GM12878 (cell line): ENCODE measurements around the gene HS6ST3. TPM values are rescaled to one million over a fixed set of nuclear protein-coding genes. Genes with fewer than 3 reads are reported as not detected.

Source experiments
- ATAC-seq: fragments of 200-7000 bp; cut with Tn5 transposase; 3 replicates; pipeline ENCODE4 v1.9.1; 2020; ENCODE audit warnings: mild to moderate bottlenecking, moderate library complexity
- BruUV-seq: library from RNA; stranded (reverse); fragments of 400-500 nt; replicated peaks from 2 replicates; lab custom pipeline; 2021; lab: Mats Ljungman, UMichigan
- CTCF ChIA-PET: fragments of 300-600 bp; sonication (Branson Sonifier 250); formaldehyde crosslinking; extraction: SDS; loops from one replicate; lab custom pipeline; 2021; ENCODE audit warnings: inconsistent platforms; lab: Yijun Ruan, JAX
- POLR2A ChIA-PET: fragments of 350-600 bp; formaldehyde crosslinking; extraction: SDS; loops from one replicate; lab custom pipeline; 2021; ENCODE audit warnings: inconsistent platforms; lab: Charles Lee
- RAD21 ChIA-PET: fragments of 300-600 bp; sonication (Branson Sonifier 250); formaldehyde crosslinking; loops from one replicate; lab custom pipeline; 2023; ENCODE audit warnings: antibody characterized with exemption; ENCODE audit not compliant: unreplicated experiment; lab: Charles Lee
- SMC1A ChIA-PET: fragments of 300-600 bp; sonication (Branson Sonifier 250); formaldehyde crosslinking; loops from one replicate; lab custom pipeline; 2023; ENCODE audit not compliant: unreplicated experiment, uncharacterized antibody; lab: Charles Lee
- DNase-seq: peaks from one replicate; pipeline ENCODE4 v3.0.0-alpha.2; 2011; ENCODE audit warnings: low read depth, low spot score
- FAIRE-seq: peaks from 3 replicates; lab custom pipeline; 2011; peaks lifted over from hg19 to GRCh38; lab: Jason Lieb, UNC
- H2AFZ ChIP-seq: 2 replicates; pipeline ENCODE4 v1.6.0; 2011; ENCODE audit warnings: low read depth, low read length, control low read depth; ENCODE audit not compliant: control insufficient read depth
- H3K27ac ChIP-seq: 2 replicates; pipeline ENCODE4 v1.5.1; 2011; ENCODE audit warnings: control low read depth; ENCODE audit not compliant: control insufficient read depth, insufficient read depth
- H3K27me3 ChIP-seq, 2 experiments: replicated peaks in 1 of 2; 2 replicates each; pipeline versions ENCODE4 v1.6.0 to v1.6.1; 2011; ENCODE audit warnings: low read length in 1 of 2; ENCODE audit not compliant: control insufficient read depth in 2 of 2, insufficient read depth in 2 of 2
- H3K36me3 ChIP-seq, 2 experiments: 2 replicates each; pipeline ENCODE4 v1.5.1; 2011; ENCODE audit warnings: low read length in 1 of 2; ENCODE audit not compliant: control insufficient read depth in 2 of 2, insufficient read depth in 2 of 2
- H3K4me1 ChIP-seq: 2 replicates; pipeline ENCODE4 v1.6.1; 2011; ENCODE audit warnings: mild to moderate bottlenecking, low read length, moderate library complexity, mixed read lengths; ENCODE audit not compliant: control insufficient read depth, insufficient read depth
- H3K4me2 ChIP-seq: 2 replicates; pipeline ENCODE4 v1.6.0; 2011; ENCODE audit warnings: control low read depth; ENCODE audit not compliant: control insufficient read depth, insufficient read depth
- H3K4me3 ChIP-seq: fragments of 200-600 bp; sonication (generic); 2 replicates; pipeline ENCODE4 v1.5.1; 2016
- H3K79me2 ChIP-seq: 2 replicates; pipeline ENCODE4 v1.6.0; 2011; ENCODE audit warnings: low read length; ENCODE audit not compliant: control insufficient read depth, insufficient read depth
- H3K9ac ChIP-seq: 2 replicates; pipeline ENCODE4 v1.8.0; 2011; ENCODE audit warnings: low read length, control low read depth, mixed read lengths; ENCODE audit not compliant: control insufficient read depth, insufficient read depth
- H3K9me3 ChIP-seq: replicated peaks from 3 replicates; pipeline ENCODE4 v1.5.1; 2011; ENCODE audit warnings: mild to moderate bottlenecking, low read length; ENCODE audit not compliant: control insufficient read depth, insufficient read depth
- H4K20me1 ChIP-seq: 2 replicates; pipeline ENCODE4 v1.6.0; 2011; ENCODE audit not compliant: control insufficient read depth, insufficient read depth
- CHD4 ChIP-seq: fragments of 200-600 bp; sonication (generic); IDR thresholded peaks from 2 replicates; pipeline ENCODE4 v1.6.1; 2016; ENCODE audit warnings: mild to moderate bottlenecking
- IKZF2 ChIP-seq, 2 experiments: fragments of 450-650 bp; IDR thresholded peaks; 2 replicates each; pipeline ENCODE4 v1.6.1; 2017; ENCODE audit warnings: mild to moderate bottlenecking in 2 of 2, moderate library complexity in 2 of 2
- IRF4 ChIP-seq: IDR thresholded peaks from 2 replicates; pipeline ENCODE4 v1.6.1; 2011; ENCODE audit warnings: low read depth, low read length
- KDM1A ChIP-seq: fragments of 200-600 bp; sonication (generic); IDR thresholded peaks from 2 replicates; pipeline ENCODE4 v1.6.1; 2016; ENCODE audit warnings: borderline replicate concordance
- MEF2B ChIP-seq: fragments of 450-650 bp; IDR thresholded peaks from 2 replicates; pipeline ENCODE4 v1.6.1; 2018; ENCODE audit warnings: mild to moderate bottlenecking, moderate library complexity; ENCODE audit not compliant: partially characterized antibody, poor library complexity, severe bottlenecking
- MTA2 ChIP-seq: fragments of 450-650 bp; IDR thresholded peaks from 2 replicates; pipeline ENCODE4 v1.6.1; 2016; ENCODE audit warnings: low read depth, mild to moderate bottlenecking, moderate library complexity
- NBN ChIP-seq: fragments of 450-650 bp; IDR thresholded peaks from 2 replicates; pipeline ENCODE4 v1.6.1; 2016
- NR2F1 ChIP-seq: fragments of 450-650 bp; conservative IDR thresholded peaks from 2 replicates; pipeline ENCODE4 v1.6.1; 2017; ENCODE audit warnings: mild to moderate bottlenecking
- RAD21 ChIP-seq: IDR thresholded peaks from 2 replicates; pipeline ENCODE4 v1.6.1; 2011; ENCODE audit warnings: mild to moderate bottlenecking, low read depth, low read length, moderate library complexity; ENCODE audit not compliant: insufficient read depth
- RELA ChIP-seq: fragments of 450-650 bp; IDR thresholded peaks from 2 replicates; pipeline ENCODE4 v1.8.0; 2014; ENCODE audit warnings: borderline replicate concordance; ENCODE audit not compliant: partially characterized antibody
- SIX5 ChIP-seq: IDR thresholded peaks from 2 replicates; pipeline ENCODE4 v1.6.1; 2011; ENCODE audit warnings: mild to moderate bottlenecking, low read depth, low read length, moderate library complexity; ENCODE audit not compliant: severe bottlenecking
- SMAD5 ChIP-seq: IDR thresholded peaks from 2 replicates; pipeline ENCODE4 v1.6.1; 2016; ENCODE audit warnings: antibody characterized with exemption, low read depth
- STAT3 ChIP-seq: IDR thresholded peaks from 2 replicates; pipeline ENCODE4 v1.6.1; 2011; ENCODE audit warnings: low read depth, low read length, improper control_type of control experiment
- YBX1 ChIP-seq: fragments of 450-650 bp; IDR thresholded peaks from 2 replicates; pipeline ENCODE4 v1.6.1; 2016; ENCODE audit warnings: antibody characterized with exemption
- ZNF217 ChIP-seq: fragments of 450-650 bp; IDR thresholded peaks from 2 replicates; pipeline ENCODE4 v1.6.1; 2017; ENCODE audit warnings: antibody characterized with exemption, mild to moderate bottlenecking
- WGBS: methylation state at CpG from one replicate; pipeline ENCODE4 v1.1.6; 2016; ENCODE audit warnings: low lambda C conversion rate; ENCODE audit not compliant: insufficient replicate concordance, insufficient coverage; ENCODE audit errors: missing lambda C conversion rate; 5-methylcytosine and 5-hydroxymethylcytosine counted together
- in situ Hi-C: fragments of 300-500 bp; cut with MboI; formaldehyde crosslinking; loops from 9 replicates; pipeline ENCODE4 v1.14.3; 2018; ENCODE audit warnings: mixed read lengths
- intact Hi-C: fragments of 100-400 bp; cut with micrococcal nuclease; formaldehyde crosslinking; loops from one replicate; pipeline ENCODE4 v1.14.2; 2022; ENCODE audit not compliant: unreplicated experiment
- polyA plus RNA-seq, 11 experiments: library from polyadenylated mRNA; depleted of rRNA in 4 of 11; unstranded in 6 of 11; stranded (reverse) in 5 of 11; fragments of >200 nt; fragmentation: Nextera tagmentation in 4 of 11; fragmentation: Illumina TruSeq in 1 of 11; extraction: Ambion mirVana in 4 of 11; extraction: Trizol in 1 of 11; gene quantifications; 1 replicate in 1 of 11; 2 replicates in 10 of 11; pipeline versions ENCODE4 v1.2.1 to v1.2.3, GENCODE V29; 2011 to 2016; ENCODE audit warnings: inconsistent platforms in 2 of 11, missing spikeins in 2 of 11, low read depth in 1 of 11
- total RNA-seq, 4 experiments: library from RNA; depleted of rRNA in 3 of 4; stranded (reverse); fragments of >200 nt in 3 of 4; fragmentation: Illumina TruSeq in 1 of 4; extraction: Trizol in 1 of 4; gene quantifications; 2 replicates each; pipeline versions ENCODE4 v1.2.1 to v1.2.3, GENCODE V29; 2013 to 2021
- TF ChIP-seq, protein P1 (sequence below): fragments of 450-650 bp; IDR thresholded peaks from 2 replicates; pipeline ENCODE4 v1.6.1; 2017; ENCODE audit warnings: mild to moderate bottlenecking, low read depth, inconsistent platforms; ENCODE audit not compliant: poor library complexity, severe bottlenecking
- TF ChIP-seq, protein P2 (sequence below): fragments of 450-650 bp; IDR thresholded peaks from 2 replicates; pipeline ENCODE4 v1.6.1; 2016; ENCODE audit warnings: mild to moderate bottlenecking

Gene HS6ST3
- total and polyA plus RNA-seq, 10 of the 15 experiments (the other 5 are each of a cell fraction or from before 2014, with no cell fraction given): under 0.01 to 2.9 TPM; not detected in 8

DNA sequence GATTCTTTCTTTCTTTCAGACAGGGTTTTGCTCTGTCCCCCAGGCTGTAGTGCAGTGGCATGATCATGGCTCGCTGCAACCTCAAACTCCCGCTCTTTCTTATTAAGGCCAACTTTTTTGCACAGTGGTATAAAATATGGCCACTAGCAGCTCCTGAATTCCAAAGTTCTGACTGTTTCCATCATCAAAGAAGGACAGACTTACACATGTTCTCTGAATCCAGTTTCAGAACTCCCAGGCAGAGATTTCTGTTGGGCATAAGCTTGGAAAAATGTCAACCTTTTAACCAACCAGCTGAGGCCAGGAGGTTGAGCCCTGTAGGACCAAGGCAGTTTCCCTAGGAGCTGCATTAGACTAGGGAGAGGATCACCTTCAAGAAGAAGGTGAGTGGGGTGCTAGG is 184.1 kb downstream of the HS6ST3 start:
- no peaks in the 10 kb centered on the region for H3K36me3 ChIP-seq
- DNase-seq (no peak), ATAC-seq (no peak), FAIRE-seq (no peak)
- SMC1A ChIA-PET: no interaction called here
- no peak overlapping the region for H3K9ac ChIP-seq
- no peaks in the 10 kb centered on the region for H3K4me1 ChIP-seq
- no peaks in the 10 kb centered on the region for H3K27me3 ChIP-seq
- no peak overlapping the region for H2AFZ ChIP-seq
- TF ChIP-seq CHD4: no peak
- no TSS peak for BruUV-seq
- POLR2A ChIA-PET: no interaction called here
- no peak overlapping the region for H3K4me2 ChIP-seq
- no peaks in the 10 kb centered on the region for H4K20me1 ChIP-seq
- intact Hi-C loops (no loop called here), in situ Hi-C loops (no loop called here)
- no peak overlapping the region for H3K27ac ChIP-seq
- no peaks in the 10 kb centered on the region for H3K9me3 ChIP-seq
- H3K79me2 ChIP-seq: no peaks in the 10 kb centered on the region
- RAD21 ChIA-PET: no interaction called here
- CTCF ChIA-PET: interaction anchor here (0.7 kb wide), 1 partner anchor 42 kb away, joined by 3 read pairs; no protein-coding TSS in a partner anchor
- H3K4me3 ChIP-seq: no peak overlapping the region
- 48% methylated on average over 2 of the region's 2 CpGs for WGBS

DNA sequence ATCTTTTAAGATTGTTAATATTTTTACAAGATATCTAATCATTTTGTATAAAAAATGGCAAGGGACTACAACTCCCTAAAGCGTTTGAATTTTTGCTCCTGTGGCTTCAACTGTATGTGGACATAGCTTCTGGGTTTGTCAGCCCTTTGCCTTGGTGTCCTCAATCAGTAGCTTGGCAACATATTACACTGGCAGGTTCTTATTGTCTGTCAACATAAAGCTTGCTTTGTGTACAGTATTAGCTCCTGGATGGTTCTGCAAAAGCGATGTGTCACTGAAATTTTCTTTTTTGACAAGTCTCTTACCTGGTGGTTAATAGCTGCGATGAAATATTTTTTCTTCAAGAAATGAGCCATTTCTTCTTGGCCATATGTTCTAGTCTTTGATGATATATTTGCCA is 190.0 kb downstream of the HS6ST3 start:
- CTCF ChIA-PET: interaction anchor here (0.9 to 1.1 kb wide), 2 partner anchors 12 to 40 kb away, joined by 3 read pairs; no protein-coding TSS in a partner anchor

More for the DNA sequence above, 190.0 kb downstream of the HS6ST3 start:
- no TSS peak for BruUV-seq
- TF ChIP-seq YBX1: no peak
- TF ChIP-seq, protein P1, sequence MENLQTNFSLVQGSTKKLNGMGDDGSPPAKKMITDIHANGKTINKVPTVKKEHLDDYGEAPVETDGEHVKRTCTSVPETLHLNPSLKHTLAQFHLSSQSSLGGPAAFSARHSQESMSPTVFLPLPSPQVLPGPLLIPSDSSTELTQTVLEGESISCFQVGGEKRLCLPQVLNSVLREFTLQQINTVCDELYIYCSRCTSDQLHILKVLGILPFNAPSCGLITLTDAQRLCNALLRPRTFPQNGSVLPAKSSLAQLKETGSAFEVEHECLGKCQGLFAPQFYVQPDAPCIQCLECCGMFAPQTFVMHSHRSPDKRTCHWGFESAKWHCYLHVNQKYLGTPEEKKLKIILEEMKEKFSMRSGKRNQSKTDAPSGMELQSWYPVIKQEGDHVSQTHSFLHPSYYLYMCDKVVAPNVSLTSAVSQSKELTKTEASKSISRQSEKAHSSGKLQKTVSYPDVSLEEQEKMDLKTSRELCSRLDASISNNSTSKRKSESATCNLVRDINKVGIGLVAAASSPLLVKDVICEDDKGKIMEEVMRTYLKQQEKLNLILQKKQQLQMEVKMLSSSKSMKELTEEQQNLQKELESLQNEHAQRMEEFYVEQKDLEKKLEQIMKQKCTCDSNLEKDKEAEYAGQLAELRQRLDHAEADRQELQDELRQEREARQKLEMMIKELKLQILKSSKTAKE: no peak
- TF ChIP-seq IRF4: no peak
- TF ChIP-seq STAT3: no peak
- no peak for TF ChIP-seq SMAD5
- TF ChIP-seq KDM1A: no peak
- TF ChIP-seq, protein P2, sequence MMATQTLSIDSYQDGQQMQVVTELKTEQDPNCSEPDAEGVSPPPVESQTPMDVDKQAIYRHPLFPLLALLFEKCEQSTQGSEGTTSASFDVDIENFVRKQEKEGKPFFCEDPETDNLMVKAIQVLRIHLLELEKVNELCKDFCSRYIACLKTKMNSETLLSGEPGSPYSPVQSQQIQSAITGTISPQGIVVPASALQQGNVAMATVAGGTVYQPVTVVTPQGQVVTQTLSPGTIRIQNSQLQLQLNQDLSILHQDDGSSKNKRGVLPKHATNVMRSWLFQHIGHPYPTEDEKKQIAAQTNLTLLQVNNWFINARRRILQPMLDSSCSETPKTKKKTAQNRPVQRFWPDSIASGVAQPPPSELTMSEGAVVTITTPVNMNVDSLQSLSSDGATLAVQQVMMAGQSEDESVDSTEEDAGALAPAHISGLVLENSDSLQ: no peak
- TF ChIP-seq SIX5: no peak
- TF ChIP-seq NBN: no peak
- no peak for TF ChIP-seq MTA2
- no peak for TF ChIP-seq IKZF2 (IDR thresholded peaks at IDR 0.05)
- no peak for TF ChIP-seq ZNF217
- no peak for TF ChIP-seq RELA
- TF ChIP-seq NR2F1: no peak
- TF ChIP-seq MEF2B: no peak
- no peak for TF ChIP-seq RAD21
- RAD21 ChIA-PET: no interaction called here
- H3K4me3 ChIP-seq: no peak overlapping the region
- H3K27ac ChIP-seq: no peak overlapping the region
- SMC1A ChIA-PET: interaction anchor here (1.6 kb wide), 1 partner anchor 10 kb away, joined by 3 read pairs; no protein-coding TSS in a partner anchor
- DNase-seq (no peak), ATAC-seq (no peak), FAIRE-seq (no peak)
- intact Hi-C loops (no loop called here), in situ Hi-C loops (no loop called here)
- no peaks in the 10 kb centered on the region for H3K79me2 ChIP-seq
- H3K9ac ChIP-seq: no peak overlapping the region
- H2AFZ ChIP-seq: no peak overlapping the region
- no peaks in the 10 kb centered on the region for H3K27me3 ChIP-seq
- POLR2A ChIA-PET: no interaction called here
- H3K9me3 ChIP-seq: no peaks in the 10 kb centered on the region
- H4K20me1 ChIP-seq: no peaks in the 10 kb centered on the region
- WGBS: 22% methylated on average over 3 of the region's 3 CpGs
- no peaks in the 10 kb centered on the region for H3K4me1 ChIP-seq
- H3K36me3 ChIP-seq: no peaks in the 10 kb centered on the region
- H3K4me2 ChIP-seq: no peak overlapping the region
